Heart right ventricle (tissue), 16 donors: Measurements from ENCODE around the gene PPM1H. TPM values are rescaled to one million over a fixed set of nuclear protein-coding genes. Genes with fewer than 3 reads are reported as not detected.

Experiments
- ATAC-seq, 8 donors: fragments of 200-7000 bp; cut with Tn5 transposase; one replicate each; pipeline ENCODE4 v1.9.1; 2020; ENCODE audit warnings: mild to moderate bottlenecking in 8 of 8, moderate library complexity in 8 of 8, moderate number of reproducible peaks in 1 of 8
- DNase-seq, 2 donors: peaks; one replicate each; pipeline ENCODE4 v3.0.0-alpha.2; 2020
- H3K27ac ChIP-seq, 10 donors: fragments of 200-600 bp; sonication (generic) in 2 of 10; one replicate each; pipeline versions ENCODE4 v1.5.0 to v1.8.0; 2020 to 2022; ENCODE audit warnings: mild to moderate bottlenecking in 3 of 10
- H3K27me3 ChIP-seq, 7 donors: fragments of 200-600 bp; one replicate each; pipeline ENCODE4 v1.8.0; 2021 to 2022; ENCODE audit warnings: mild to moderate bottlenecking in 2 of 7
- H3K36me3 ChIP-seq, 9 donors: fragments of 200-600 bp; sonication (generic) in 1 of 9; one replicate each; pipeline versions ENCODE4 v1.5.0 to v1.8.0; 2020 to 2022; ENCODE audit warnings: mild to moderate bottlenecking in 2 of 9
- H3K4me1 ChIP-seq, 9 donors: fragments of 200-600 bp; sonication (generic) in 1 of 9; one replicate each; pipeline versions ENCODE4 v1.5.0 to v1.8.0; 2020 to 2022; ENCODE audit warnings: mild to moderate bottlenecking in 4 of 9
- H3K4me3 ChIP-seq, 10 donors: fragments of 200-600 bp; sonication (generic) in 2 of 10; one replicate each; pipeline versions ENCODE4 v1.5.0 to v1.8.0; 2020 to 2022; ENCODE audit warnings: mild to moderate bottlenecking in 7 of 10, moderate library complexity in 2 of 10
- H3K9me3 ChIP-seq, 11 donors: fragments of 200-600 bp in 10 of 11; sonication (generic) in 2 of 11; one replicate each; pipeline versions ENCODE4 v1.5.0 to v1.8.0; 2013 to 2022; ENCODE audit warnings: mild to moderate bottlenecking in 2 of 11, control low read depth in 1 of 11, moderate library complexity in 1 of 11
- WGBS, 2 donors: extraction: QIAGEN DNeasy Blood & Tissue Kit; methylation state at CpG; one replicate each; pipeline ENCODE4 v1.1.7; 2013; ENCODE audit warnings: inconsistent platforms in 1 of 2; 5-methylcytosine and 5-hydroxymethylcytosine counted together
- intact Hi-C, 10 donors: fragments of 100-400 bp; cut with DNase I; formaldehyde crosslinking; loops; one replicate each; pipeline versions ENCODE4 v1.11.1 to v1.14.2; 2022
- polyA plus RNA-seq, 2 donors: library from polyadenylated mRNA; stranded (reverse); fragments of 200-250 nt; gene quantifications; one replicate each; pipeline ENCODE4 v1.2.3, GENCODE V29; 2013
- total RNA-seq, 10 donors: library from RNA; stranded (reverse); fragmentation: NEBNext Ultra II Directional in 3 of 10; extraction: Animal tissue kit (Norgen Biotek cat#: 25700) in 3 of 10; gene quantifications; one replicate each; pipeline versions ENCODE4 v1.2.1 to v1.2.4, GENCODE V29; 2021 to 2023
- TF ChIP-seq, protein P1 (sequence below), 9 donors: fragments of 200-600 bp; sonication (generic) in 2 of 9; IDR thresholded peaks; one replicate each; pipeline versions ENCODE4 v1.5.0 to v1.8.0; 2021 to 2022; ENCODE audit warnings: antibody characterized with exemption in 9 of 9, mild to moderate bottlenecking in 5 of 9, moderate library complexity in 1 of 9
- donor health status: Arrhythmogenic right ventricular cardiomyopathy.
- donor health status: ischemic (EF 13 %, LVEDD 7.1; RV severe dilation, severe dysfunction).
- donor health status: healthy with polysubstance abuse.
- donor health status: DM: no; HTN: yes; CAD: no.
- donor health status: DM: no; HTN: no; CAD: no.
- donor health status: ischemic (EF 25% LVEDD 6.9; RV normal size, moderate dysfunction).
- donor health status: ischemic (EF 25% LVEDD 5.7; RV mildly dilated, moderate dysfunction).
- donor health status: healthy.
- donor health status: DM: yes; HTN: yes; CAD: no.
- donor health status: Ischemic cardiomyopathy.
- donor health status: ischemic (EF 35%, LVEDD 5.7; RV mildly dilated, moderate dysfunction).
- donor health status: nonischemic (EF 11% LVEDD 7.7; RV severe dilation, severe dysfunction).
- donor health status: DM: yes; HTN: yes; CAD: no.
- donor health status: PGD.
- donor health status: ischemic (EF 29% LVEDD 5.4; RV normal size, mild dysfunction).
- donor health status: nonischemic (EF 23%, LVEDD 6.1; RV moderate dilation, normal function).

PPM1H gene
- total and polyA plus RNA-seq, 12 donors: 0.62 to 7.1 (median 5.3) TPM

DNA sequence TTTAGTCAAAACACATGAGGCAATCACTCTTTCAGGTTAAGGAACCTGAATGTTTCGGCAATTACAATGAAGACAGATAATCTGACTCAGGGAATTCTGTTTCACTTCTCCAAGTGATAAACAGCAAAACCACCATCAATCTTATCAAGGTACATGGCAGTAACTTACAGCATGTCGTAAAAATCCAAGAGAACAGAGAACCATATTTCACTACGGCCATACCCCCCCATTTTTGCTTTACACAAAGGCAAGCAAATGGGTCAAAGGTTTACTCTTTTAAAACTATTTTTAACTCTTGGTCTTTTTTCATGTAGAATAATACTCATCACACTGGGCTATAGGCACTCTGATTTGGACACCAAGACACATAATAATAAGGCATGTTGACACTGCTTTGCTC lies 102.4 kb downstream of the PPM1H start:
- WGBS, 2 donors: 76 to 90% methylated on average over 3 of the region's 3 CpGs
- TF ChIP-seq, protein P1, sequence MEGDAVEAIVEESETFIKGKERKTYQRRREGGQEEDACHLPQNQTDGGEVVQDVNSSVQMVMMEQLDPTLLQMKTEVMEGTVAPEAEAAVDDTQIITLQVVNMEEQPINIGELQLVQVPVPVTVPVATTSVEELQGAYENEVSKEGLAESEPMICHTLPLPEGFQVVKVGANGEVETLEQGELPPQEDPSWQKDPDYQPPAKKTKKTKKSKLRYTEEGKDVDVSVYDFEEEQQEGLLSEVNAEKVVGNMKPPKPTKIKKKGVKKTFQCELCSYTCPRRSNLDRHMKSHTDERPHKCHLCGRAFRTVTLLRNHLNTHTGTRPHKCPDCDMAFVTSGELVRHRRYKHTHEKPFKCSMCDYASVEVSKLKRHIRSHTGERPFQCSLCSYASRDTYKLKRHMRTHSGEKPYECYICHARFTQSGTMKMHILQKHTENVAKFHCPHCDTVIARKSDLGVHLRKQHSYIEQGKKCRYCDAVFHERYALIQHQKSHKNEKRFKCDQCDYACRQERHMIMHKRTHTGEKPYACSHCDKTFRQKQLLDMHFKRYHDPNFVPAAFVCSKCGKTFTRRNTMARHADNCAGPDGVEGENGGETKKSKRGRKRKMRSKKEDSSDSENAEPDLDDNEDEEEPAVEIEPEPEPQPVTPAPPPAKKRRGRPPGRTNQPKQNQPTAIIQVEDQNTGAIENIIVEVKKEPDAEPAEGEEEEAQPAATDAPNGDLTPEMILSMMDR (IDR thresholded peaks at IDR 0.05): no peak
- intact Hi-C loops: no loop called here

DNA sequence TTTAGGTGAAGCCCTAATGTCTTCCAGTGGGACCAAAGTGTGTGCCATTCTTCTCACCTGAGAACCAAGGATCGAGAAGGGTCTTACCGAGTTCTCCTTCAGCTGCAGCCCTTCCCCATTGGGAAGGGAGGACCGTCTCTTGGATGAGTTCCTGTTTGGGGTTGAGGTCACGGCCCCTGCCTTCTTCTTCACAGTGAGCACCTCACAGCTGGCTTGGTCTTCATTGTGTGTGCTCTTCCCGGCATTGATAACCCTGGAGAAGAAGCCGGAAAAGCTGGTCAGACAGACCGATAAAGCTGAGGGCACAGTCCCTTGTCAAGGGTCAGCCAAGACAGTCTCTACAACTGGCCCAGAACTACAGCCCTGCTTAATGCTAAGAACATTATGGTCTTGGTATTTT lies 102.9 kb downstream of the PPM1H start:
- no peak overlapping the region for H3K27ac ChIP-seq
- 84 to 86% methylated on average over 7 of the region's 7 CpGs for WGBS, 2 donors
- no peaks in the 10 kb centered on the region for H3K9me3 ChIP-seq
- H3K27me3 ChIP-seq: no peaks in the 10 kb centered on the region
- peaks cover 0 to 5% (median 0%) of the 10 kb centered on the region in 9 donors for H3K36me3 ChIP-seq
- peaks cover 0 to 23% (median 10%) of the 10 kb centered on the region in 9 donors for H3K4me1 ChIP-seq
- DNase-seq: no peak
- TF ChIP-seq, protein P1 (IDR thresholded peaks at IDR 0.05): no peak
- H3K4me3 ChIP-seq: no peak overlapping the region
- intact Hi-C loops: no loop called here
- no peak for ATAC-seq

More for the DNA sequence above, 102.4 kb downstream of the PPM1H start:
- Histone ChIP-seq H3K9me3 (no peaks in the 10 kb centered on the region), H3K27me3 (no peaks in the 10 kb centered on the region), H3K4me3 (no peak overlapping the region), H3K27ac (no peak overlapping the region), H3K4me1 (peaks cover 0 to 23% (median 10%) of the 10 kb centered on the region in 9 donors), H3K36me3 (peaks cover 0 to 5% (median 0%) of the 10 kb centered on the region in 9 donors)
- ATAC-seq: no peak
- DNase-seq: no peak

DNA sequence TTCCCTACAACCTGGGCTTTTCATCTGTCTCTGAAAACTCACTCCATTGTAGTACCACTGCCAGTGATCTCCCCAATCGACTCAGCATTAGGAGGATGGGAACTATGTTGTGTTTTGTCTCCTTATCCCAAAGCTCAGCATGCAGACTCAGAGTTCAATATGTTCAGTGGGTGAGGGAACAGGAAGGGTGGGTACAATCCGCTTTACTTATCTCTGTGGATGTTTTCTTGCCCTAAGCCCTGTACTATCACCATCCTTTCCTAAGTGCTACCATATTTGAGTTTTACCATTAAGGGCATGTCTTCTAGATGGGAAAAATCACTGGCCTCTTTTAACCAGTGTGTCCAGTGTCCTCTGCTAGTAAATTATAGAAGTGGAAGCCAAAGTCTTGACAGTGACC lies 107.1 kb downstream of the PPM1H start:
- H3K4me1 ChIP-seq: peaks cover 0 to 7% (median 0%) of the 10 kb centered on the region in 9 donors
- H3K36me3 ChIP-seq: peaks cover 0 to 5% (median 0%) of the 10 kb centered on the region in 9 donors
- no peaks in the 10 kb centered on the region for H3K27me3 ChIP-seq
- TF ChIP-seq, protein P1 (IDR thresholded peaks at IDR 0.05): no peak
- ATAC-seq (no peak), DNase-seq (no peak)
- 80 to 83% methylated on average over 2 of the region's 2 CpGs for WGBS, 2 donors
- no peak overlapping the region for H3K27ac ChIP-seq
- peaks cover 0 to 16% (median 0%) of the 10 kb centered on the region in 11 donors for H3K9me3 ChIP-seq
- H3K4me3 ChIP-seq: no peak overlapping the region
- intact Hi-C loops: no loop called here

DNA sequence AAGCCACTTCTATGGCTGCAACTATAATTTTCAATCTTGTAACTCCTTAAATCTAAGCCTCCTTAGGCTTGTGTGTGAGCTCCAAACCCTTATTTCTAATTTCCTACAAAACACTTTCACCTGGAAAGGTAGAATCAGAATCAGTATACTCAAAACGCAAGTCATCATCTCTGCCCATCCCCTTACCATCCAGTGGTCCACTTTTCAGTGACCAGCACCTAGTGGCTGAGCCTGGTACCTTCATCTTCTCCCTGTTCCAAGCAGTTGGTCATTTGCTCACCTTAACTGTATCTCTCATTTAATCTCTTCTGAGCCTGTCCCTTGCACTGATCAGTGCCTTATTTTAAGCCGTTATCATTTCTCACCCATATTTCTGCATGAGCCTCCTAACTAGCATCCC lies 107.9 kb downstream of the PPM1H start:
- ATAC-seq (no peak), DNase-seq (no peak)
- Histone ChIP-seq H3K4me3 (no peak overlapping the region), H3K36me3 (peaks cover 0 to 5% (median 0%) of the 10 kb centered on the region in 9 donors), H3K27ac (no peak overlapping the region), H3K27me3 (no peaks in the 10 kb centered on the region), H3K4me1 (peaks cover 0 to 7% (median 0%) of the 10 kb centered on the region in 9 donors), H3K9me3 (peaks cover 0 to 16% (median 0%) of the 10 kb centered on the region in 11 donors)
- 95 to 97% methylated on average over 2 of the region's 2 CpGs for WGBS, 2 donors
- intact Hi-C loops: no loop called here
- TF ChIP-seq, protein P1 (IDR thresholded peaks at IDR 0.05): no peak
